Measurements from ENCODE around the gene TMEM69.

Gene TMEM69

DNA sequence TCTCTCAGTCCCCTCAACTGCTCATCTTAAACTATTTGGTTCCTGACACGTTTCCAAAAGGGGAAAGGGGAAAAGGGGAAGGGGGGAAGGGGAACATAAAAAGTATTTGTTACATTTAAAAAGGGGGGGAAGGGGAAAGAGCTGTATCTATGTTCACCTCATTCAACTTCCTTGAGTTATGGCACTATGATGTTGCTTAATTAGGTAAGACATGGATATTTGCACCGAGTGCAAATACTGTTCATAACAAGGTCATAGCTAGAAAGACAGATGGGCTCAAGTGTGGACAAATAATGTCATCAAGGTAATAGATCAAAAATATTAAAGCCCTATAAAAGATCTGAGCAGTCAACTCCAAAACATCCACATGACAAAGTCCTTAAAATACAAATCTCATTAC lies 27.6 kb upstream of the TMEM69 start:
- POLR2A ChIA-PET, result no interaction called here
- TF ChIP-seq TARDBP (IDR thresholded peaks at IDR 0.05) (no peak), FOXM1 (IDR thresholded peaks at IDR 0.05; ENCODE audit: borderline replicate concordance) (no peak), HDGF (IDR thresholded peaks at IDR 0.05; ENCODE audit: borderline replicate concordance) (no peak), NFRKB (IDR thresholded peaks at IDR 0.05) (no peak), BHLHE40 (IDR thresholded peaks at IDR 0.05; ENCODE audit: borderline replicate concordance) (no peak), SP1 (IDR thresholded peaks at IDR 0.05) (no peak), LEF1 (IDR thresholded peaks at IDR 0.05; ENCODE audit: borderline replicate concordance) (no peak), SUZ12 (IDR thresholded peaks at IDR 0.05) (no peak), FOXA1 (IDR thresholded peaks at IDR 0.05) (no peak), L3MBTL2 (conservative IDR thresholded peaks at IDR 0.05) (no peak), ZNF384 (IDR thresholded peaks at IDR 0.05) (no peak), ELF4 (IDR thresholded peaks at IDR 0.05) (no peak), FOXK2 (IDR thresholded peaks at IDR 0.05) (no peak), ARNT (IDR thresholded peaks at IDR 0.05) (no peak)
- TF ChIP-seq, protein P1, sequence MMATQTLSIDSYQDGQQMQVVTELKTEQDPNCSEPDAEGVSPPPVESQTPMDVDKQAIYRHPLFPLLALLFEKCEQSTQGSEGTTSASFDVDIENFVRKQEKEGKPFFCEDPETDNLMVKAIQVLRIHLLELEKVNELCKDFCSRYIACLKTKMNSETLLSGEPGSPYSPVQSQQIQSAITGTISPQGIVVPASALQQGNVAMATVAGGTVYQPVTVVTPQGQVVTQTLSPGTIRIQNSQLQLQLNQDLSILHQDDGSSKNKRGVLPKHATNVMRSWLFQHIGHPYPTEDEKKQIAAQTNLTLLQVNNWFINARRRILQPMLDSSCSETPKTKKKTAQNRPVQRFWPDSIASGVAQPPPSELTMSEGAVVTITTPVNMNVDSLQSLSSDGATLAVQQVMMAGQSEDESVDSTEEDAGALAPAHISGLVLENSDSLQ (IDR thresholded peaks at IDR 0.05), result no peak

DNA sequence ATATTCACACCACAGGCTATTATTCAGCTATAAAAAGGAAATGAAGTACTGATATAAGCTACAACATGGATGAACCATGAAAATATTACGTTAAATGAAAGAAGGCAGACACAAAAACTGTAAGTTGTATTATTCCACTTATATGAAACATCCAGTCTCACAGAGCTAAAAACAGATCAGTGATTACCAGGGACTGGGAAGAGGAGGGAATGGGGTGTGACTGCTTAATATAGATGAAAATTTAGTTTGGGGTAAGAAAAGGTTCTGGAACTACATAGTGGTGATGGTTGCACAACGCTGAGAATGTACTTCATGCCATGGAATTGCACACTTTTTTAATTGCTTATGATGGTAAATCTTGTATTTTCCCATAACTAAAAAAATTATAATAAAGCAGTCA lies 21.1 kb upstream of the TMEM69 start:
- no peak for TF ChIP-seq FOXK2 (IDR thresholded peaks at IDR 0.05)
- CTCF ChIA-PET, result interaction anchor here (0.6 kb wide), 1 partner anchor 707 kb away, joined by 3 read pairs; no protein-coding TSS in a partner anchor
- no peak for DNase-seq (ENCODE audit: extremely low spot score)
- POLR2A ChIA-PET, result no interaction called here

More for the DNA sequence above, 27.6 kb upstream of the TMEM69 start:
- CTCF ChIA-PET, result interaction anchor here (0.7 kb wide), 1 partner anchor 12 kb away, joined by 3 read pairs; no protein-coding TSS in a partner anchor
- DNase-seq (ENCODE audit: extremely low spot score), result no peak

DNA sequence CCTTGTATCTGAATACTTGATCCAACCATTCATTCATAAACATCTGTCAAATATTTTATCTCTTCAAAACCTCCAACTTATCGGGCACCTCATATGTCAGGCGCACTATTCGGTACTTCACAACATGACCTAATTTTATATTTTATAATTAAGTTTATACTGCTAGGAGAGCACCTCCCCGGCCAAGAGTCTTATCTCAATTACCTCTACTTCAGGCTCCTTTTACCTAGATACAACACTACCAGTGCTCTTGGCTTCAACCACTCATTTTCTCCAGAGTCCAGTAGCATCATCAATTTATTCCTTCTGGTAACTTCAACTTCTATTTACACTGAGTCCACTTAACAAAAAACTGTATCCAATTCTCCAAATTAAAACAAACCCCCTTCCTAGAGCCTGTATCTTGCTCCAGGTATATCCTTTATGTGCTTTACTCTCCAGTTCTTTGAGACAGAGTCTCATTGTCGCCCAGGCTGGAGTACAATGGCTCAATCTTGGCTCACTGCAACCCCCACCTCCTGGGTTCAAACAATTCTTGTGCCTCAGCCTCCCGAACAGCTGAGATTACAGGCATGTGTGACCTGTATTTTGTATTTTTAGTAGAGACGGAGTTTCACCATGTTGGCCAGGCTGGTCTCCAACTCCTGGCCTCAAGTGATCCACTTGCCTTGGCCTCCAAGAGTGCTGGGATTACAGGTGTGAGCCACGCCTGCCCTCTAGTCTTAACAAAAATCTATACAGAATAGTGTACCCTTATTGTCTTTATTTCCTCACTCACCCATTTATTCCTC lies 20.5 kb upstream of the TMEM69 start:
- TF ChIP-seq L3MBTL2 (conservative IDR thresholded peaks at IDR 0.05), result no peak
- no peak for TF ChIP-seq ARNT (IDR thresholded peaks at IDR 0.05)
- no peak for TF ChIP-seq ZNF384 (IDR thresholded peaks at IDR 0.05)
- TF ChIP-seq HDGF (IDR thresholded peaks at IDR 0.05; ENCODE audit: borderline replicate concordance), result no peak
- no peak for TF ChIP-seq SUZ12 (IDR thresholded peaks at IDR 0.05)
- no peak for TF ChIP-seq TARDBP (IDR thresholded peaks at IDR 0.05)
- ChIA-PET POLR2A (no interaction called here), CTCF (no interaction called here)
- DNase-seq (ENCODE audit: extremely low spot score), result no peak

DNA sequence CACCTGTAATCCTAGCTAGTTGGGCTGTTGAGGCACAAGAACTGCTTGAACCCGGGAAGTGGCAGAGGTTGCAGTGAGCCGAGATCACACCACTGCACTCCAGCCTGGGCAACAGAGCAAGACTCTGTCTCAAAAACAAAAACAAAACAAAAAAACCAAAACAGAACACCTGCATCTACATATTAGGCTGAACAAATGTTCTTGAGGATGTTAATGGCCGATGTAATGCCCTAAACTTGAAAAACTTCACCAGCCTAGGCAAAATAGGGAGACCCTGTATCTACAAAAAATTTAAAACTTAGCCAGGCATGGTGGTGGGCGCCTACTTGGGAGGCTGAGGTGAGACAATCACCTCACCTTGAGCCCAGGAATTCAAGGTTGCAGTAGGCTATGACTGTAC lies 19.5 kb upstream of the TMEM69 start:
- CTCF ChIA-PET, result no interaction called here
- POLR2A ChIA-PET, result no interaction called here
- TF ChIP-seq FOXA1 (IDR thresholded peaks at IDR 0.05), result no peak
- TF ChIP-seq, protein P1 (IDR thresholded peaks at IDR 0.05), result no peak
- no peak for TF ChIP-seq L3MBTL2 (conservative IDR thresholded peaks at IDR 0.05)
- DNase-seq (ENCODE audit: extremely low spot score), result no peak

DNA sequence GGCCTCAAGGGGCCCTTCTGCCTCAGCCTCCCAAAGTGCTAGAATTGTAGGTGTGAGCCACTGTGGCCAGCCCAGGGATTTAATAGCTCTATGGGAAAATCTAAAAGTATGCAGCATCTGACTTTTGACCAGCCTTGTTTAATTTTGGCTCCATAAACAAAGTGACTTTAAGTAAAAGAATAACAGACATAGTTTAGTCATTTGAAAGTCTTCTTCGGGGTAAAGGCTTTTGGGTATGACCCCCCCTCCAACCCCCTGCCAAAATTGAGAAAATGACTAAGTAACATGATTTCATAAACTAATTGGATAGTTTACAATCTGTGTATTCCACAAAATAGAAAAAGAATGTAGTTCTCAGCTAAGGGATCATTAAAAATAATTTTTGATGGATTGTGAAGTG lies 18.6 kb upstream of the TMEM69 start:
- ChIA-PET CTCF (no interaction called here), POLR2A (interaction anchor here (1.0 kb wide), 1 partner anchor 84 kb away, joined by 3 read pairs; no protein-coding TSS in a partner anchor)
- TF ChIP-seq FOXA1 (IDR thresholded peaks at IDR 0.05), result no peak
- no peak for TF ChIP-seq HDGF (IDR thresholded peaks at IDR 0.05; ENCODE audit: borderline replicate concordance)
- TF ChIP-seq NFRKB (IDR thresholded peaks at IDR 0.05), result no peak
- TF ChIP-seq CTBP1 (IDR thresholded peaks at IDR 0.05; ENCODE audit: borderline replicate concordance), result no peak
- no peak for TF ChIP-seq SUZ12 (IDR thresholded peaks at IDR 0.05)
- no peak for TF ChIP-seq SP1 (IDR thresholded peaks at IDR 0.05)
- TF ChIP-seq FOXM1 (IDR thresholded peaks at IDR 0.05; ENCODE audit: borderline replicate concordance), result no peak
- no peak for DNase-seq (ENCODE audit: extremely low spot score)

DNA sequence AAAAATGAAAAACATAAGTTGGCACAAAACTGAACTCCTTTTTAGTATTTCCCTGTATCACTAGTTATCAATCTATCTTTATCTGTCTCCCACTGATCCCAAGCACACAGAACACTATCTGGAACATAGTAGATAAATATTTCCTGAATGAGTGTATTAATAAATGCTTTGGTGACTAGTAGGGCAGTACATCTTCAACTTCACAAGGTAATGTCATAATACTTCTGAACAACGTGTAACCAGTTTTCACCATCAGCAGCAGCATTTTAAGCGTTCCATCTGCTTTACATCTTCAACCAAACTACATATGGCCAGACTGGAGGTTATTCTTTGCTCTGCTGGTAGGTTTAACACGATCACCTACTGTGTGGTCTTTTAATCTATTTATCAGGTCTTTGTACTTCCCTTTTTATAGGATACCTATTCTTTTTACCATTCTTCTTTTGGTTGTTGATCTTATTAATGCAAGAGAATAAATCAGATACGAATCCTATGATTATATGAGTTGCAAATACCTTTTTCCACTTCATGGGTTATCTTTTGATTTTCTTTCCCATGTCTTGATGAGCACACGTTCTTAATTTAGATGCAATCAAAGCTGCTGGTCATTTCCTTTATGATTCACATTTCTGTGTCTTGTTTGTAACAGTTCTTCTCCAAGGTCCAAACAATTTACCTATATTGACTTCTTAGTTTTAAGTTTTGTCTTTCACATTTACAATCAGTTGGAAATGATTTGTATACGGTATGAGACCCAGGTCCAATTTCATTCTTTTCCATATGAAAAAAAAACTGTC lies 17.9 kb upstream of the TMEM69 start:
- DNase-seq (ENCODE audit: extremely low spot score), result no peak
- TF ChIP-seq L3MBTL2 (conservative IDR thresholded peaks at IDR 0.05) (no peak), BHLHE40 (IDR thresholded peaks at IDR 0.05; ENCODE audit: borderline replicate concordance) (no peak), ARNT (IDR thresholded peaks at IDR 0.05) (no peak), LEF1 (IDR thresholded peaks at IDR 0.05; ENCODE audit: borderline replicate concordance) (no peak), NFRKB (IDR thresholded peaks at IDR 0.05) (no peak), FOXK2 (IDR thresholded peaks at IDR 0.05) (no peak), CTBP1 (IDR thresholded peaks at IDR 0.05; ENCODE audit: borderline replicate concordance) (no peak), HDGF (IDR thresholded peaks at IDR 0.05; ENCODE audit: borderline replicate concordance) (no peak), ZNF384 (IDR thresholded peaks at IDR 0.05) (no peak), SP1 (IDR thresholded peaks at IDR 0.05) (no peak), FOXM1 (IDR thresholded peaks at IDR 0.05; ENCODE audit: borderline replicate concordance) (no peak), FOXA1 (IDR thresholded peaks at IDR 0.05) (no peak), ELF4 (IDR thresholded peaks at IDR 0.05) (no peak), SUZ12 (IDR thresholded peaks at IDR 0.05) (no peak), TARDBP (IDR thresholded peaks at IDR 0.05) (no peak)
- TF ChIP-seq, protein P1 (IDR thresholded peaks at IDR 0.05), result no peak
- POLR2A ChIA-PET, result interaction anchor here (1.0 kb wide), 1 partner anchor 85 kb away, joined by 3 read pairs; no protein-coding TSS in a partner anchor
- CTCF ChIA-PET, result no interaction called here
